IPS DF 4.7 (cell line): ENCODE results near the gene RPUSD4.

Experiments
- DNase-seq: peaks from one replicate; pipeline ENCODE4 v3.0.0-alpha.2; 2013; ENCODE audit warnings: low spot score; ENCODE audit errors: extremely low read depth

The RPUSD4 gene

GRCh38 chr11:126182787-126183445, 28.5 kb downstream of the RPUSD4 start:
- no peak for DNase-seq

- DNase-seq: no peak
Measured at GRCh38 chr11:126181939-126182730, 29.3 kb downstream of the RPUSD4 start.

- no peak for DNase-seq
Measured at GRCh38 chr11:126176853-126177470, 34.5 kb downstream of the RPUSD4 start.

- DNase-seq: no peak
Measured at GRCh38 chr11:126175393-126175792, 36.1 kb downstream of the RPUSD4 start.

- DNase-seq: no peak
Measured at GRCh38 chr11:126174816-126175215, 36.6 kb downstream of the RPUSD4 start.

- DNase-seq: no peak
Measured at GRCh38 chr11:126173257-126173656, 38.2 kb downstream of the RPUSD4 start.

GRCh38 chr11:126172596-126173038, 38.8 kb downstream of the RPUSD4 start:
- DNase-seq: no peak

GRCh38 chr11:126169291-126169690, 42.2 kb downstream of the RPUSD4 start:
- DNase-seq: no peak

GRCh38 chr11:126167488-126167887, 44.0 kb downstream of the RPUSD4 start:
- DNase-seq: no peak

- no peak for DNase-seq
Measured at GRCh38 chr11:126166413-126166812, 45.0 kb downstream of the RPUSD4 start.

GRCh38 chr11:126165757-126166156, 45.7 kb downstream of the RPUSD4 start:
- DNase-seq: no peak

GRCh38 chr11:126165311-126165720, 46.1 kb downstream of the RPUSD4 start:
- DNase-seq: no peak

GRCh38 chr11:126164781-126165180, 46.7 kb downstream of the RPUSD4 start:
- DNase-seq: no peak

GRCh38 chr11:126163779-126164178, 47.7 kb downstream of the RPUSD4 start:
- no peak for DNase-seq

GRCh38 chr11:126163074-126163700, 48.3 kb downstream of the RPUSD4 start:
- DNase-seq: no peak

GRCh38 chr11:126162306-126163030, 49.0 kb downstream of the RPUSD4 start:
- DNase-seq: no peak

- DNase-seq: no peak
Measured at GRCh38 chr11:126161023-126161391, 50.4 kb downstream of the RPUSD4 start.

GRCh38 chr11:126160345-126161022, 51.0 kb downstream of the RPUSD4 start:
- no peak for DNase-seq

- DNase-seq: no peak
Measured at GRCh38 chr11:126159719-126160344, 51.6 kb downstream of the RPUSD4 start.
